IMR-90 (cell line): ENCODE measurements around the gene JSRP1. TPM values are rescaled to one million over a fixed set of nuclear protein-coding genes. Genes with fewer than 3 reads are reported as not detected.

Experiments used
- ATAC-seq: fragments of 200-7000 bp; cut with Tn5 transposase; 2 replicates; pipeline ENCODE4 v1.9.1; 2020; ENCODE audit warnings: low read depth, mild to moderate bottlenecking, moderate library complexity
- BruUV-seq: library from RNA; stranded (reverse); fragments of 400-500 nt; replicated peaks from 2 replicates; lab custom pipeline; 2021; lab: Mats Ljungman, UMichigan
- CTCF ChIA-PET: fragments of 300-600 bp; formaldehyde crosslinking; extraction: SDS; loops from one replicate; lab custom pipeline; 2021; ENCODE audit warnings: antibody characterized with exemption; lab: Yijun Ruan, JAX
- POLR2A ChIA-PET: fragments of 300-600 bp; sonication (Branson Sonifier 250); formaldehyde crosslinking; loops from one replicate; lab custom pipeline; 2022; ENCODE audit warnings: antibody characterized with exemption; ENCODE audit not compliant: unreplicated experiment; lab: Charles Lee
- DNase-seq: peaks from one replicate; pipeline ENCODE4 v3.0.0; 2013
- H2AFZ ChIP-seq: replicated peaks from 2 replicates; pipeline ENCODE3; 2013; ENCODE audit warnings: low read length, mild to moderate bottlenecking; ENCODE audit not compliant: poor library complexity
- H2AK5ac ChIP-seq: 2 replicates; pipeline ENCODE4 v1.6.1; 2013; ENCODE audit warnings: low read depth, low read length, inconsistent platforms
- H2AK9ac ChIP-seq: replicated peaks from 2 replicates; pipeline ENCODE3; 2013; ENCODE audit warnings: mild to moderate bottlenecking, low read depth, low read length, moderate library complexity; ENCODE audit not compliant: poor library complexity
- H2BK120ac ChIP-seq: 2 replicates; pipeline ENCODE4 v1.6.1; 2013; ENCODE audit warnings: low read depth, low read length, inconsistent platforms
- H2BK15ac ChIP-seq: 3 replicates; pipeline ENCODE4 v1.6.1; 2013; ENCODE audit warnings: low read depth, low read length, inconsistent platforms
- H2BK20ac ChIP-seq: 2 replicates; pipeline ENCODE4 v1.6.1; 2013; ENCODE audit warnings: low read depth, mild to moderate bottlenecking, inconsistent platforms, low read length, moderate library complexity
- H2BK5ac ChIP-seq: 2 replicates; pipeline ENCODE4 v1.6.1; 2013; ENCODE audit warnings: mild to moderate bottlenecking, low read depth, low read length, inconsistent platforms; ENCODE audit not compliant: poor library complexity, severe bottlenecking
- H3K14ac ChIP-seq: replicated peaks from 2 replicates; pipeline ENCODE4 v1.6.1; 2013; ENCODE audit warnings: low read depth, low read length, inconsistent platforms
- H3K18ac ChIP-seq: 2 replicates; pipeline ENCODE4 v1.6.1; 2013; ENCODE audit warnings: low read depth, low read length, control low read depth
- H3K23ac ChIP-seq: 2 replicates; pipeline ENCODE4 v1.6.1; 2013; ENCODE audit warnings: low read depth, low read length, inconsistent platforms
- H3K27ac ChIP-seq: 2 replicates; pipeline ENCODE4 v1.5.1; 2013; ENCODE audit warnings: mild to moderate bottlenecking, control low read depth, low read length; ENCODE audit not compliant: insufficient read depth
- H3K27me3 ChIP-seq: 2 replicates; pipeline ENCODE4 v1.6.1; 2013; ENCODE audit warnings: low read length; ENCODE audit not compliant: control insufficient read depth, insufficient read depth
- H3K36me3 ChIP-seq: 2 replicates; pipeline ENCODE4 v1.6.1; 2013; ENCODE audit warnings: low read length, mixed read lengths; ENCODE audit not compliant: control insufficient read depth, insufficient read depth
- H3K4ac ChIP-seq: 2 replicates; pipeline ENCODE4 v1.6.1; 2013; ENCODE audit warnings: low read depth, low read length, inconsistent platforms
- H3K4me1 ChIP-seq: 2 replicates; pipeline ENCODE4 v1.6.1; 2013; ENCODE audit warnings: low read length, mixed read lengths; ENCODE audit not compliant: control insufficient read depth, insufficient read depth
- H3K4me2 ChIP-seq: 2 replicates; pipeline ENCODE4 v1.6.1; 2013; ENCODE audit warnings: low read depth, mild to moderate bottlenecking, control low read depth, low read length, moderate library complexity
- H3K4me3 ChIP-seq: 2 replicates; pipeline ENCODE4 v1.5.1; 2013; ENCODE audit warnings: low read depth, mild to moderate bottlenecking, control low read depth, low read length, moderate library complexity; ENCODE audit not compliant: insufficient read depth
- H3K56ac ChIP-seq: 2 replicates; pipeline ENCODE4 v1.6.1; 2013; ENCODE audit warnings: low read length, inconsistent platforms; ENCODE audit not compliant: insufficient read depth; ENCODE audit errors: extremely low read depth
- H3K79me1 ChIP-seq, 2 experiments: 2 replicates each; pipeline ENCODE4 v1.6.1; 2013; ENCODE audit warnings: low read length in 2 of 2, inconsistent platforms in 1 of 2, low read depth in 1 of 2
- H3K9ac ChIP-seq: 2 replicates; pipeline ENCODE4 v1.6.1; 2013; ENCODE audit warnings: low read depth, low read length, control low read depth
- H3K9me1 ChIP-seq: 2 replicates; pipeline ENCODE4 v1.6.1; 2013; ENCODE audit warnings: low read length, inconsistent platforms; ENCODE audit not compliant: insufficient read depth
- H3K9me3 ChIP-seq: 2 replicates; pipeline ENCODE4 v1.6.1; 2013; ENCODE audit warnings: low read length; ENCODE audit not compliant: control insufficient read depth, insufficient read depth
- H4K20me1 ChIP-seq: 2 replicates; pipeline ENCODE4 v1.6.1; 2013; ENCODE audit warnings: low read length, inconsistent platforms; ENCODE audit not compliant: insufficient read depth
- H4K5ac ChIP-seq: 2 replicates; pipeline ENCODE4 v1.6.1; 2013; ENCODE audit warnings: mild to moderate bottlenecking, low read depth, low read length, control low read depth
- H4K8ac ChIP-seq, 2 experiments: 2 replicates each; pipeline ENCODE4 v1.6.1; 2013; ENCODE audit warnings: low read depth in 2 of 2, low read length in 2 of 2, control low read depth in 1 of 2, inconsistent platforms in 1 of 2
- H4K91ac ChIP-seq: 2 replicates; pipeline ENCODE4 v1.6.1; 2013; ENCODE audit warnings: low read depth, low read length, inconsistent platforms; ENCODE audit not compliant: insufficient read depth
- CHD1 ChIP-seq: IDR thresholded peaks from 2 replicates; pipeline ENCODE4 v1.6.1; 2012; ENCODE audit warnings: low read depth, low read length, improper control_type of control experiment
- NFE2L2 ChIP-seq: fragments of 150-350 bp; IDR thresholded peaks from 2 replicates; pipeline ENCODE4 v1.6.1; 2016; ENCODE audit warnings: low read depth, mild to moderate bottlenecking, low read length
- RFX5 ChIP-seq: IDR thresholded peaks from 2 replicates; pipeline ENCODE4 v1.8.0; 2012; ENCODE audit warnings: low read depth, mild to moderate bottlenecking, low read length, moderate library complexity
- SMC3 ChIP-seq: fragments of 150-350 bp; IDR thresholded peaks from 2 replicates; pipeline ENCODE4 v1.6.1; 2016; ENCODE audit warnings: low read depth, mild to moderate bottlenecking, antibody characterized with exemption, low read length, moderate library complexity
- WGBS, 2 experiments: methylation state at CpG; one replicate each; pipeline versions ENCODE4 v1.1.5 to v1.1.7; 2013; ENCODE audit warnings: missing lambda C conversion rate in 2 of 2; ENCODE audit not compliant: insufficient read length in 1 of 2; ENCODE audit errors: extremely low coverage in 2 of 2; 5-methylcytosine and 5-hydroxymethylcytosine counted together
- dilution Hi-C: fragments of 300-500 bp; cut with HindIII; formaldehyde crosslinking; loops from one replicate; pipeline ENCODE4 v1.14.3; 2018; ENCODE audit warnings: low sequenced_read_pairs; ENCODE audit not compliant: unreplicated experiment
- in situ Hi-C: fragments of 300-500 bp; cut with MboI; formaldehyde crosslinking; loops from 3 replicates; pipeline ENCODE4 v1.14.3; 2019; ENCODE audit warnings: low sequenced_read_pairs, inconsistent platforms, mixed read lengths
- intact Hi-C: fragments of 100-400 bp; cut with micrococcal nuclease; formaldehyde crosslinking; loops from 2 replicates; pipeline ENCODE4 v1.10.0; 2022
- polyA plus RNA-seq, 3 experiments: library from polyadenylated mRNA; depleted of rRNA; stranded (reverse); fragments of >200 nt; gene quantifications; 2 replicates each; pipeline ENCODE4 v1.2.3, GENCODE V29; 2012; ENCODE audit warnings: low replicate concordance in 1 of 3
- total RNA-seq: library from RNA; depleted of rRNA; stranded (reverse); fragments of >200 nt; gene quantifications from 2 replicates; pipeline ENCODE4 v1.2.3, GENCODE V29; 2012
- TF ChIP-seq, protein P1 (sequence below): conservative IDR thresholded peaks from 2 replicates; pipeline ENCODE4 v1.5.1; 2012; ENCODE audit warnings: mild to moderate bottlenecking, low read depth, low read length, improper control_type of control experiment

Gene JSRP1
- total and polyA plus RNA-seq, 2 of the 4 experiments (the other 2 are of a cell fraction) = not detected

DNA sequence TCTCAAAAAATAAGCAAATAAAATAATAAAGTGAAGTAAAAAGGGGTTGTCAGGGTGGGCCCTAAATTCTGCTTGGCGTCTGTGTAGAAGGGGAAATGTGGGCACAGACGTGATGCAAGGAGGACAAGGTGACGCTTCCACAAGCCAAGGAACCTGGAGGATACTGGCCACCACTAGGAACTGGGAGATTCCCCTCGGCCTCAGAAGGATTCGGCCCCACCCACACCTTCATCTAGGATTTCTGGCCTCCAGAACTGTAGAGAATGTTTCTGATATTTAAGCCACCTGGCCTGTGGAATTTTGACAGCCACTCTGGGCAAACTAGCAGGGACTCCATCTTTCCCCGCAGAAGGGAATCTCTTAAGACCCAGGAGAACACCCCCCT, 21.2 kb downstream of the JSRP1 start:
- H2BK20ac ChIP-seq = no peak overlapping the region
- no peak for ATAC-seq

More for the DNA sequence above, 21.2 kb downstream of the JSRP1 start:
- H3K27me3 ChIP-seq = no peaks in the 10 kb centered on the region
- CTCF ChIA-PET = interaction anchor here (1.0 kb wide), 1 partner anchor 83 kb away, joined by 4 read pairs; the partner anchor contains the start of gene AP3D1
- H3K36me3 ChIP-seq = peaks cover 33% of the 10 kb centered on the region
- H4K5ac ChIP-seq = no peak overlapping the region
- no peak overlapping the region for H2BK15ac ChIP-seq
- H3K14ac ChIP-seq = peak overlapping the region; percentile 68
- H3K9me1 ChIP-seq = peaks cover 6% of the 10 kb centered on the region
- H3K4me2 ChIP-seq = peak overlapping the region; percentile 96
- no peak for DNase-seq
- H3K9ac ChIP-seq = peak overlapping the region; percentile 75
- H2AK9ac ChIP-seq = peak overlapping the region; percentile 90
- H2BK5ac ChIP-seq = no peak overlapping the region
- peak overlapping the region; percentile 73; the same call in 1 of the 2 replicates for H3K27ac ChIP-seq
- no peak overlapping the region for H2BK120ac ChIP-seq
- H3K56ac ChIP-seq = no peak overlapping the region
- no peak overlapping the region for H3K18ac ChIP-seq
- H4K8ac ChIP-seq = peak overlapping the region; percentile 55 to 60; a peak in 1 of 4 replicates
- peak overlapping the region; percentile 24 for H4K91ac ChIP-seq
- TF ChIP-seq SMC3 (no peak), NFE2L2 (no peak), RFX5 (no peak), CHD1 (no peak)
- TF ChIP-seq, protein P1, sequence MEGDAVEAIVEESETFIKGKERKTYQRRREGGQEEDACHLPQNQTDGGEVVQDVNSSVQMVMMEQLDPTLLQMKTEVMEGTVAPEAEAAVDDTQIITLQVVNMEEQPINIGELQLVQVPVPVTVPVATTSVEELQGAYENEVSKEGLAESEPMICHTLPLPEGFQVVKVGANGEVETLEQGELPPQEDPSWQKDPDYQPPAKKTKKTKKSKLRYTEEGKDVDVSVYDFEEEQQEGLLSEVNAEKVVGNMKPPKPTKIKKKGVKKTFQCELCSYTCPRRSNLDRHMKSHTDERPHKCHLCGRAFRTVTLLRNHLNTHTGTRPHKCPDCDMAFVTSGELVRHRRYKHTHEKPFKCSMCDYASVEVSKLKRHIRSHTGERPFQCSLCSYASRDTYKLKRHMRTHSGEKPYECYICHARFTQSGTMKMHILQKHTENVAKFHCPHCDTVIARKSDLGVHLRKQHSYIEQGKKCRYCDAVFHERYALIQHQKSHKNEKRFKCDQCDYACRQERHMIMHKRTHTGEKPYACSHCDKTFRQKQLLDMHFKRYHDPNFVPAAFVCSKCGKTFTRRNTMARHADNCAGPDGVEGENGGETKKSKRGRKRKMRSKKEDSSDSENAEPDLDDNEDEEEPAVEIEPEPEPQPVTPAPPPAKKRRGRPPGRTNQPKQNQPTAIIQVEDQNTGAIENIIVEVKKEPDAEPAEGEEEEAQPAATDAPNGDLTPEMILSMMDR = no peak
- peaks cover 12% of the 10 kb centered on the region for H3K4me1 ChIP-seq
- no peak overlapping the region for H2AFZ ChIP-seq
- H2AK5ac ChIP-seq = peak overlapping the region; percentile 86
- peak overlapping the region; percentile 78 for H3K4ac ChIP-seq
- in situ Hi-C loops = no loop called here
- WGBS, 2 experiments = no CpG with 5 or more reads among the region's 6 CpGs
- peaks cover 0 to 60% of the 10 kb centered on the region in 2 experiments; a peak in 3 of 4 replicates for H3K79me1 ChIP-seq
- BruUV-seq = no TSS peak
- POLR2A ChIA-PET = no interaction called here
- intact Hi-C loops = loop anchor here (1.0 to 5.0 kb wide), 2 partner anchors 49 to 377 kb away; no protein-coding TSS in a partner anchor
- dilution Hi-C loops = no loop called here
- H4K20me1 ChIP-seq = peaks cover 40% of the 10 kb centered on the region
- H3K9me3 ChIP-seq = no peaks in the 10 kb centered on the region
- H3K4me3 ChIP-seq = peak overlapping the region; percentile 67
- peak overlapping the region; percentile 87 for H3K23ac ChIP-seq
